ENCODE data around the gene PRKN. TPM values are rescaled to one million over a fixed set of nuclear protein-coding genes. Genes with fewer than 3 reads are reported as not detected.

The PRKN gene
- total RNA-seq, 1 experiment from 2014 or later, result 0.34 TPM

- CTCF ChIA-PET, result no interaction called here
- Histone ChIP-seq H3K4me3 (ENCODE audit: low read depth, low read length) (no peak overlapping the region), H3K4me1 (no peaks in the 10 kb centered on the region), H3K27me3 (replicated peaks; ENCODE audit: control insufficient read depth, insufficient read depth, low read length) (no peaks in the 10 kb centered on the region), H3K9me3 (no peaks in the 10 kb centered on the region), H3K36me3 (ENCODE audit: control insufficient read depth, insufficient read depth, low read length) (no peaks in the 10 kb centered on the region)
- no peaks in the 10 kb centered on the region for H3K9me3 Mint-ChIP-seq (ENCODE audit: unreplicated experiment)
- H3K36me3 Mint-ChIP-seq (ENCODE audit: insufficient read depth, unreplicated experiment), result no peaks in the 10 kb centered on the region
- no peak overlapping the region for H3K4me3 Mint-ChIP-seq (ENCODE audit: unreplicated experiment)
- no TSS peak for BruUV-seq (replicated peaks)
- no peaks in the 10 kb centered on the region for H3K27me3 Mint-ChIP-seq (ENCODE audit: insufficient read depth, unreplicated experiment)
- POLR2A ChIA-PET, result no interaction called here
- H3K27ac Mint-ChIP-seq (ENCODE audit: unreplicated experiment), result no peak overlapping the region
- intact Hi-C loops (cut with micrococcal nuclease; ENCODE audit: unreplicated experiment), result no loop called here
- TF ChIP-seq CTCF (IDR thresholded peaks at IDR 0.05; ENCODE audit: insufficient read depth in 1 of 2, low read depth in 1 of 2, low read length in 1 of 2, severe bottlenecking in 1 of 2, unreplicated experiment in 1 of 2), result no peak
- no peaks in the 10 kb centered on the region for H3K4me1 Mint-ChIP-seq (ENCODE audit: low read depth, unreplicated experiment)
- no peak for DNase-seq
Measured at GRCh38 chr6:162627362-162627761, 100.2 kb downstream of the PRKN start.

- no peak for TF ChIP-seq CTCF (IDR thresholded peaks at IDR 0.05; ENCODE audit: insufficient read depth in 1 of 2, low read depth in 1 of 2, low read length in 1 of 2, severe bottlenecking in 1 of 2, unreplicated experiment in 1 of 2)
- Mint-ChIP-seq H3K4me3 (ENCODE audit: unreplicated experiment) (no peak overlapping the region), H3K4me1 (ENCODE audit: low read depth, unreplicated experiment) (no peaks in the 10 kb centered on the region), H3K27me3 (ENCODE audit: insufficient read depth, unreplicated experiment) (no peaks in the 10 kb centered on the region), H3K36me3 (ENCODE audit: insufficient read depth, unreplicated experiment) (no peaks in the 10 kb centered on the region), H3K9me3 (ENCODE audit: unreplicated experiment) (no peaks in the 10 kb centered on the region), H3K27ac (ENCODE audit: unreplicated experiment) (no peak overlapping the region)
- POLR2A ChIA-PET, result no interaction called here
- H3K4me1 ChIP-seq, result no peaks in the 10 kb centered on the region
- no peak overlapping the region for H3K4me3 ChIP-seq (ENCODE audit: low read depth, low read length)
- BruUV-seq (replicated peaks), result no TSS peak
- no peaks in the 10 kb centered on the region for H3K9me3 ChIP-seq
- DNase-seq, result no peak
- no peaks in the 10 kb centered on the region for H3K27me3 ChIP-seq (replicated peaks; ENCODE audit: control insufficient read depth, insufficient read depth, low read length)
- H3K36me3 ChIP-seq (ENCODE audit: control insufficient read depth, insufficient read depth, low read length), result no peaks in the 10 kb centered on the region
- CTCF ChIA-PET, result no interaction called here
- intact Hi-C loops (cut with micrococcal nuclease; ENCODE audit: unreplicated experiment), result no loop called here
Measured at GRCh38 chr6:162626869-162627268, 100.7 kb downstream of the PRKN start.

- Mint-ChIP-seq H3K9me3 (ENCODE audit: unreplicated experiment) (no peaks in the 10 kb centered on the region), H3K27me3 (ENCODE audit: insufficient read depth, unreplicated experiment) (no peaks in the 10 kb centered on the region), H3K4me1 (ENCODE audit: low read depth, unreplicated experiment) (no peaks in the 10 kb centered on the region), H3K4me3 (ENCODE audit: unreplicated experiment) (no peak overlapping the region), H3K27ac (ENCODE audit: unreplicated experiment) (no peak overlapping the region), H3K36me3 (ENCODE audit: insufficient read depth, unreplicated experiment) (no peaks in the 10 kb centered on the region)
- Histone ChIP-seq H3K27me3 (replicated peaks; ENCODE audit: control insufficient read depth, insufficient read depth, low read length) (no peaks in the 10 kb centered on the region), H3K36me3 (ENCODE audit: control insufficient read depth, insufficient read depth, low read length) (no peaks in the 10 kb centered on the region), H3K4me1 (no peaks in the 10 kb centered on the region), H3K9me3 (no peaks in the 10 kb centered on the region), H3K4me3 (ENCODE audit: low read depth, low read length) (no peak overlapping the region)
- ChIA-PET CTCF (no interaction called here), POLR2A (no interaction called here)
- intact Hi-C loops (cut with micrococcal nuclease; ENCODE audit: unreplicated experiment), result no loop called here
- no TSS peak for BruUV-seq (replicated peaks)
- DNase-seq, result no peak
- no peak for TF ChIP-seq CTCF (IDR thresholded peaks at IDR 0.05; ENCODE audit: insufficient read depth in 1 of 2, low read depth in 1 of 2, low read length in 1 of 2, severe bottlenecking in 1 of 2, unreplicated experiment in 1 of 2)
Measured at GRCh38 chr6:162625846-162626540, 101.6 kb downstream of the PRKN start.
